Fibroblast of the aortic adventitia (primary cell): ENCODE measurements around the gene L3HYPDH. TPM values are rescaled to one million over a fixed set of nuclear protein-coding genes. Genes with fewer than 3 reads are reported as not detected.

ENCODE experiments used
- DNase-seq: peaks from one replicate; pipeline ENCODE4 v3.0.0-alpha.2; 2010; ENCODE audit warnings: low read depth
- H3K4me3 ChIP-seq: 2 replicates; pipeline ENCODE4 v1.5.1; 2011; ENCODE audit warnings: low read depth, mild to moderate bottlenecking, control low read depth, low read length, moderate library complexity
- total RNA-seq: library from RNA; depleted of rRNA; stranded (reverse); fragments of >200 nt; gene quantifications from 2 replicates; pipeline ENCODE4 v1.2.3, GENCODE V29; 2012; ENCODE audit warnings: low replicate concordance
- TF ChIP-seq, protein P1 (sequence below): IDR thresholded peaks from 2 replicates; pipeline ENCODE4 v1.5.1; 2011; ENCODE audit warnings: mild to moderate bottlenecking, low read length, control low read depth, inconsistent platforms; ENCODE audit not compliant: insufficient read depth

Gene L3HYPDH
- total RNA-seq, 1 donor = 28.7 TPM

DNA sequence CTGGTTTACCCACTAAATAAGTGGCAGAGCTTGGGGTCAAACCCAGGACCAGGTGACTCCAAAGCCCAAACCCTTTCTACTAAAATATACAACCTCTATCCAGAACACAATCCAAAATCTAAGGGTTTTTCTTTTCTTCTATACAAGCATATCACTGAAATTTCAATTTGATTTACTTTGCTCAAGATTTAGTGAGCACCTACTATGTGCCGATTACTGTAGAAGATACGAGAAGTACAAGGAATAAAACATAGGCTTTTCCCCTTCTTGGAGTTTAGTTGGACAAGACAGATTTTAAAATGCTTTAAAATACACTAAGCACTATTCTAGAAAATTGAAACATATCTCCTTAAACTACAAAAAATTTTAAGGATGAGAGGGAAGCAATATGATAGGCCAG lies 2.8 kb downstream of the L3HYPDH start:
- TF ChIP-seq, protein P1, sequence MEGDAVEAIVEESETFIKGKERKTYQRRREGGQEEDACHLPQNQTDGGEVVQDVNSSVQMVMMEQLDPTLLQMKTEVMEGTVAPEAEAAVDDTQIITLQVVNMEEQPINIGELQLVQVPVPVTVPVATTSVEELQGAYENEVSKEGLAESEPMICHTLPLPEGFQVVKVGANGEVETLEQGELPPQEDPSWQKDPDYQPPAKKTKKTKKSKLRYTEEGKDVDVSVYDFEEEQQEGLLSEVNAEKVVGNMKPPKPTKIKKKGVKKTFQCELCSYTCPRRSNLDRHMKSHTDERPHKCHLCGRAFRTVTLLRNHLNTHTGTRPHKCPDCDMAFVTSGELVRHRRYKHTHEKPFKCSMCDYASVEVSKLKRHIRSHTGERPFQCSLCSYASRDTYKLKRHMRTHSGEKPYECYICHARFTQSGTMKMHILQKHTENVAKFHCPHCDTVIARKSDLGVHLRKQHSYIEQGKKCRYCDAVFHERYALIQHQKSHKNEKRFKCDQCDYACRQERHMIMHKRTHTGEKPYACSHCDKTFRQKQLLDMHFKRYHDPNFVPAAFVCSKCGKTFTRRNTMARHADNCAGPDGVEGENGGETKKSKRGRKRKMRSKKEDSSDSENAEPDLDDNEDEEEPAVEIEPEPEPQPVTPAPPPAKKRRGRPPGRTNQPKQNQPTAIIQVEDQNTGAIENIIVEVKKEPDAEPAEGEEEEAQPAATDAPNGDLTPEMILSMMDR = no peak
- DNase-seq = no peak
- peak overlapping the region; percentile 95 for H3K4me3 ChIP-seq

GRCh38 chr14:59480166-59480565 lies 4.0 kb downstream of the L3HYPDH start:
- DNase-seq = no peak
- H3K4me3 ChIP-seq = peak overlapping the region; percentile 6
- TF ChIP-seq, protein P1 = no peak

- TF ChIP-seq, protein P1 = no peak
- no peak for DNase-seq
- H3K4me3 ChIP-seq = no peak overlapping the region
Measured at GRCh38 chr14:59478540-59478939, 5.7 kb downstream of the L3HYPDH start.

GRCh38 chr14:59475709-59476108 lies 8.5 kb downstream of the L3HYPDH start:
- DNase-seq = no peak
- TF ChIP-seq, protein P1 = no peak
- H3K4me3 ChIP-seq = no peak overlapping the region

- DNase-seq = peak; percentile 35
- no peak overlapping the region for H3K4me3 ChIP-seq
- TF ChIP-seq, protein P1 = no peak
Measured at GRCh38 chr14:59474172-59474571, 10.0 kb downstream of the L3HYPDH start.

GRCh38 chr14:59465316-59466135 lies 18.7 kb downstream of the L3HYPDH start, which contains the start of gene GPR135:
Gene GPR135 (minus strand): TSS chr14:59465380. CDS start chr14:59465226, 154 bp downstream.
- TF ChIP-seq, protein P1 = no peak
- peak within 1 kb of the TSS; percentile 65 for H3K4me3 ChIP-seq
- DNase-seq = no peak
